Inferior parietal cortex (tissue), 1 donor: ENCODE measurements around the gene IPPK.
"Not testable (repeated sequence)": the region's sequence is repeated elsewhere in the genome, so short reads cannot be mapped to it uniquely, and the experiment has no call there.

Experiments used
- DNase-seq: peaks from one replicate; pipeline ENCODE4 v3.0.0-alpha.2; 2016; ENCODE audit errors: extremely low spot score

Gene IPPK

GRCh38 chr9:92638621-92639101 lies 31.3 kb downstream of the IPPK start:
- DNase-seq, result no peak

- no peak for DNase-seq
These were observed 31.9 kb downstream of the IPPK start for GRCh38 chr9:92637886-92638620.

- DNase-seq, result no peak
These were observed 32.6 kb downstream of the IPPK start for GRCh38 chr9:92637326-92637725.

GRCh38 chr9:92636627-92637026 lies 33.3 kb downstream of the IPPK start:
- DNase-seq, result no peak

GRCh38 chr9:92635760-92636159 lies 34.2 kb downstream of the IPPK start:
- no peak for DNase-seq

GRCh38 chr9:92634712-92635605 lies 35.0 kb downstream of the IPPK start:
- peak; percentile 70 for DNase-seq

- no peak for DNase-seq
These were observed 36.2 kb downstream of the IPPK start for GRCh38 chr9:92633614-92634278.

GRCh38 chr9:92632641-92633040 lies 37.3 kb downstream of the IPPK start:
- DNase-seq, result no peak

GRCh38 chr9:92631452-92632343 lies 38.2 kb downstream of the IPPK start:
- DNase-seq, result no peak

GRCh38 chr9:92627651-92628050 lies 42.3 kb downstream of the IPPK start:
- no peak for DNase-seq

- DNase-seq, result no peak
These were observed 43.4 kb downstream of the IPPK start for GRCh38 chr9:92626484-92626883.

GRCh38 chr9:92623936-92624335 lies 46.0 kb downstream of the IPPK start:
- not testable (repeated sequence) for DNase-seq

- no peak for DNase-seq
These were observed 49.1 kb downstream of the IPPK start for GRCh38 chr9:92620845-92621244.

GRCh38 chr9:92619601-92620300 lies 50.2 kb downstream of the IPPK start:
- no peak for DNase-seq

GRCh38 chr9:92618633-92619225 lies 51.2 kb downstream of the IPPK start:
- DNase-seq, result no peak

GRCh38 chr9:92617951-92618510 lies 51.9 kb downstream of the IPPK start:
- DNase-seq, result no peak

GRCh38 chr9:92617195-92617813 lies 52.6 kb downstream of the IPPK start:
- DNase-seq, result no peak

- no peak for DNase-seq
These were observed 53.2 kb downstream of the IPPK start for GRCh38 chr9:92616655-92617111.

- DNase-seq, result no peak
These were observed 53.7 kb downstream of the IPPK start for GRCh38 chr9:92616199-92616641.
